Measurements from ENCODE around the gene PODXL.

PODXL gene

GRCh38 chr7:131556053-131556908 is at the start of gene PODXL:
Gene PODXL (minus strand): TSS chr7:131556628. CDS start chr7:131556359, 269 bp downstream.
- peak; percentile 74 for DNase-seq

GRCh38 chr7:131605280-131605878 is 49.0 kb upstream of the PODXL start:
- peak; percentile 9 for DNase-seq

- DNase-seq = no peak
Measured at GRCh38 chr7:131604841-131605279, 48.4 kb upstream of the PODXL start.

GRCh38 chr7:131603932-131604331 is 47.5 kb upstream of the PODXL start:
- DNase-seq = no peak

GRCh38 chr7:131602994-131603372 is 46.6 kb upstream of the PODXL start:
- no peak for DNase-seq

- DNase-seq = no peak
Measured at GRCh38 chr7:131602304-131602993, 46.0 kb upstream of the PODXL start.

- no peak for DNase-seq
Measured at GRCh38 chr7:131600085-131600881, 43.9 kb upstream of the PODXL start.

- no peak for DNase-seq
Measured at GRCh38 chr7:131596785-131597184, 40.4 kb upstream of the PODXL start.

- DNase-seq = no peak
Measured at GRCh38 chr7:131595699-131596098, 39.3 kb upstream of the PODXL start.

- no peak for DNase-seq
Measured at GRCh38 chr7:131591687-131592319, 35.4 kb upstream of the PODXL start.

- no peak for DNase-seq
Measured at GRCh38 chr7:131587315-131587923, 31.0 kb upstream of the PODXL start.

GRCh38 chr7:131586759-131587158 is 30.3 kb upstream of the PODXL start:
- DNase-seq = no peak

GRCh38 chr7:131586259-131586658 is 29.8 kb upstream of the PODXL start:
- DNase-seq = no peak

GRCh38 chr7:131583430-131583829 is 27.0 kb upstream of the PODXL start:
- no peak for DNase-seq

- DNase-seq = no peak
Measured at GRCh38 chr7:131581241-131582051, 25.0 kb upstream of the PODXL start.

- DNase-seq = no peak
Measured at GRCh38 chr7:131578602-131579001, 22.2 kb upstream of the PODXL start.

- DNase-seq = no peak
Measured at GRCh38 chr7:131574741-131575140, 18.3 kb upstream of the PODXL start.

GRCh38 chr7:131570401-131570800 is 14.0 kb upstream of the PODXL start:
- no peak for DNase-seq

GRCh38 chr7:131568970-131569369 is 12.5 kb upstream of the PODXL start:
- DNase-seq = no peak

GRCh38 chr7:131568510-131568909 is 12.1 kb upstream of the PODXL start:
- no peak for DNase-seq

GRCh38 chr7:131564640-131565039 is 8.2 kb upstream of the PODXL start:
- DNase-seq = no peak

Data from NCI-H1105 treated with DMSO at 0.1 percent for 48 hours (cell line).